HepG2 (cell line): Measurements from ENCODE around the gene PARN. TPM values are rescaled to one million over a fixed set of nuclear protein-coding genes. Genes with fewer than 3 reads are reported as not detected.

ENCODE experiments used
- AHDC1 ChIP-seq: sonication (generic); formaldehyde crosslinking; IDR thresholded peaks from 2 replicates; pipeline ENCODE4 v1.5.1; 2020; ENCODE audit warnings: mild to moderate bottlenecking, missing genetic modification reagents, borderline replicate concordance
- CENPX ChIP-seq: sonication (generic); formaldehyde crosslinking; IDR thresholded peaks from 2 replicates; pipeline ENCODE4 v1.9.0; 2021; ENCODE audit warnings: mild to moderate bottlenecking, missing genetic modification reagents, moderate library complexity
- ELK4 ChIP-seq: sonication (generic); formaldehyde crosslinking; IDR thresholded peaks from 2 replicates; pipeline ENCODE4 v1.9.0; 2021; ENCODE audit warnings: missing genetic modification reagents, borderline replicate concordance
- FOXK1 ChIP-seq: sonication (generic); formaldehyde crosslinking; IDR thresholded peaks from 2 replicates; pipeline ENCODE4 v1.4.0; 2020; ENCODE audit warnings: low read depth, missing genetic modification reagents, borderline replicate concordance
- FOXP1 ChIP-seq, 2 experiments: fragments of 450-650 bp in 1 of 2; IDR thresholded peaks; 2 replicates each; pipeline ENCODE4 v1.6.1; 2017 to 2018; ENCODE audit warnings: antibody characterized with exemption in 1 of 2
- HMG20B ChIP-seq: conservative IDR thresholded peaks from 2 replicates; pipeline ENCODE4 v1.6.1; 2016; ENCODE audit warnings: missing genetic modification reagents, missing compliant biosample characterization
- IKZF1 ChIP-seq: fragments of 450-650 bp; IDR thresholded peaks from 2 replicates; pipeline ENCODE4 v1.7.1; 2016
- MIXL1 ChIP-seq: IDR thresholded peaks from 2 replicates; pipeline ENCODE4 v1.6.1; 2016
- MLXIP ChIP-seq: sonication (generic); formaldehyde crosslinking; IDR thresholded peaks from 2 replicates; pipeline ENCODE4 v1.9.0; 2021; ENCODE audit warnings: missing genetic modification reagents, borderline replicate concordance
- RARA ChIP-seq: IDR thresholded peaks from 2 replicates; pipeline ENCODE4 v1.6.1; 2016; ENCODE audit warnings: missing genetic modification reagents, missing compliant biosample characterization
- TBX2 ChIP-seq: sonication (generic); formaldehyde crosslinking; IDR thresholded peaks from 2 replicates; pipeline ENCODE4 v1.5.0; 2020; ENCODE audit warnings: missing genetic modification reagents, mild to moderate bottlenecking, borderline replicate concordance
- ZBTB21 ChIP-seq: sonication (generic); formaldehyde crosslinking; IDR thresholded peaks from 2 replicates; pipeline ENCODE4 v1.4.0; 2020; ENCODE audit warnings: missing genetic modification reagents
- ZEB1 ChIP-seq: IDR thresholded peaks from 2 replicates; pipeline ENCODE4 v1.6.1; 2012; ENCODE audit warnings: mild to moderate bottlenecking, low read depth, inconsistent platforms; ENCODE audit not compliant: insufficient replicate concordance
- ZIK1 ChIP-seq: sonication (generic); formaldehyde crosslinking; IDR thresholded peaks from 2 replicates; pipeline ENCODE4 v1.5.0; 2020; ENCODE audit warnings: mild to moderate bottlenecking, low read depth, missing genetic modification reagents, borderline replicate concordance
- ZNF180 ChIP-seq: sonication (generic); formaldehyde crosslinking; IDR thresholded peaks from 2 replicates; pipeline ENCODE4 v1.4.0; 2020; ENCODE audit warnings: low read depth, missing genetic modification reagents, borderline replicate concordance
- ZNF530 ChIP-seq: sonication (generic); formaldehyde crosslinking; IDR thresholded peaks from 2 replicates; pipeline ENCODE4 v1.5.0; 2020; ENCODE audit warnings: low read depth, mild to moderate bottlenecking, missing genetic modification reagents
- ZSCAN20 ChIP-seq: sonication (generic); formaldehyde crosslinking; IDR thresholded peaks from 2 replicates; pipeline ENCODE4 v1.4.0; 2020; ENCODE audit warnings: missing genetic modification reagents, mild to moderate bottlenecking, borderline replicate concordance
- polyA plus RNA-seq, 8 experiments: library from polyadenylated mRNA; depleted of rRNA in 3 of 8; stranded (reverse) in 7 of 8; unstranded in 1 of 8; fragments of >200 nt; fragmentation: Illumina TruSeq in 4 of 8; extraction: Trizol in 4 of 8; gene quantifications; 2 replicates each; pipeline versions ENCODE4 v1.2.1 to v1.2.3, GENCODE V29; 2011 to 2016; ENCODE audit warnings: low read depth in 4 of 8, missing spikeins in 1 of 8, mixed read lengths in 1 of 8; ENCODE audit not compliant: insufficient read depth in 1 of 8
- total RNA-seq, 5 experiments: library from RNA; depleted of rRNA; stranded (reverse); fragments of >200 nt; fragmentation: Illumina TruSeq; extraction: Trizol; gene quantifications; 2 replicates each; pipeline ENCODE4 v1.2.3, GENCODE V29; 2016; ENCODE audit warnings: low read depth in 1 of 5
- TF ChIP-seq, protein P1 (sequence below): IDR thresholded peaks from 2 replicates; pipeline ENCODE4 v1.6.1; 2016
- TF ChIP-seq, protein P2 (sequence below): IDR thresholded peaks from 2 replicates; pipeline ENCODE4 v1.6.1; 2016; ENCODE audit warnings: low read depth

Gene PARN
- total and polyA plus RNA-seq, 2 of the 13 experiments (the other 11 are each of a cell fraction or from before 2014, with no cell fraction given), result 13.3 to 47.6 TPM

DNA sequence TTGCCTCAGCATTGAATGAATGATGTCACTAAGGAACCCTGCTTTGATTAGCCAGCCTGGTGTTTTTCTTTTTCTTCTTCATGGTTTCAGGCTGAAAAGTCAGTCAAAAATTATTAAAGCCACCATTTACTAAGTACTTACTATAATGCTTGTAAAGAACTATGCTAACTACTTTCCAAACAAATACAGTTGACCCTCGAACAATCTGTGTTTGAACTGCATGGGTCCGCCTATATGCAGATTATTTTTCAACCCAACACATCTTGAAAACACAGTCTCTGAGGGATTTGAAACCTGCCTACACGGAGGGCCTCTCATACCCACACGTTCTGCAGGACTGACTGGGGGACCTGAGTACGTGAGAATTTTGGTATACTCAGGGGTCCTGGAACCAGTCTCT is 136.3 kb downstream of the PARN start (continued):
- TF ChIP-seq ZBTB21, result peak; percentile 11; the same call in 1 of the 2 replicates
- TF ChIP-seq ZNF530 (CRISPR knock-in tag), result no peak
- TF ChIP-seq ZEB1, result no peak
- TF ChIP-seq MIXL1 (CRISPR knock-in tag), result 0 out of 2 replicates have a peak, but pooled peaks have one; percentile 31
- TF ChIP-seq ZSCAN20, result no peak
- TF ChIP-seq ZIK1 (CRISPR knock-in tag), result no peak
- no peak for TF ChIP-seq CENPX (CRISPR knock-in tag)
- TF ChIP-seq, protein P1, sequence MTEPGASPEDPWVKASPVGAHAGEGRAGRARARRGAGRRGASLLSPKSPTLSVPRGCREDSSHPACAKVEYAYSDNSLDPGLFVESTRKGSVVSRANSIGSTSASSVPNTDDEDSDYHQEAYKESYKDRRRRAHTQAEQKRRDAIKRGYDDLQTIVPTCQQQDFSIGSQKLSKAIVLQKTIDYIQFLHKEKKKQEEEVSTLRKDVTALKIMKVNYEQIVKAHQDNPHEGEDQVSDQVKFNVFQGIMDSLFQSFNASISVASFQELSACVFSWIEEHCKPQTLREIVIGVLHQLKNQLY, result no peak
- no peak for TF ChIP-seq ELK4
- no peak for TF ChIP-seq MLXIP (CRISPR knock-in tag)
- no peak for TF ChIP-seq IKZF1
- TF ChIP-seq TBX2 (CRISPR knock-in tag), result peak; percentile 58; the same call in 1 of the 2 replicates
- TF ChIP-seq ZNF180 (CRISPR knock-in tag), result no peak
- 0 out of 2 replicates have a peak, but pooled peaks have one; percentile 18 for TF ChIP-seq AHDC1 (CRISPR knock-in tag)
- 0 out of 2 replicates have a peak, but pooled peaks have one; percentile 27 for TF ChIP-seq RARA
- TF ChIP-seq, protein P2, sequence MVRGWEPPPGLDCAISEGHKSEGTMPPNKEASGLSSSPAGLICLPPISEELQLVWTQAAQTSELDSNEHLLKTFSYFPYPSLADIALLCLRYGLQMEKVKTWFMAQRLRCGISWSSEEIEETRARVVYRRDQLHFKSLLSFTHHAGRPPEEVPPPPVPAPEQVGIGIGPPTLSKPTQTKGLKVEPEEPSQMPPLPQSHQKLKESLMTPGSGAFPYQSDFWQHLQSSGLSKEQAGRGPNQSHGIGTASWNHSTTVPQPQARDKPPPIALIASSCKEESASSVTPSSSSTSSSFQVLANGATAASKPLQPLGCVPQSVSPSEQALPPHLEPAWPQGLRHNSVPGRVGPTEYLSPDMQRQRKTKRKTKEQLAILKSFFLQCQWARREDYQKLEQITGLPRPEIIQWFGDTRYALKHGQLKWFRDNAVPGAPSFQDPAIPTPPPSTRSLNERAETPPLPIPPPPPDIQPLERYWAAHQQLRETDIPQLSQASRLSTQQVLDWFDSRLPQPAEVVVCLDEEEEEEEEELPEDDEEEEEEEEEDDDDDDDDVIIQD (CRISPR knock-in tag), result peak; percentile 79; the same call in 1 of the 2 replicates
- 0 out of 2 replicates have a peak, but pooled peaks have one; percentile 26 for TF ChIP-seq HMG20B (CRISPR knock-in tag)
- no peak for TF ChIP-seq FOXK1
- no peak for TF ChIP-seq FOXP1 (IDR thresholded peaks at IDR 0.05)
- peak; percentile 54; the same call in 1 of the 2 replicates for TF ChIP-seq FOXP1 (CRISPR knock-in tag; IDR thresholded peaks at IDR 0.05)
